HG03442 (cell line): Measurements from ENCODE around the gene SLC39A11.
"Not testable (repeated sequence)": the region's sequence is repeated elsewhere in the genome, so short reads cannot be mapped to it uniquely, and the experiment has no call there.

ENCODE experiments used
- ATAC-seq: cut with Tn5 transposase; IDR thresholded peaks from one replicate; pipeline ENCODE4 v1.9.1; 2021; ENCODE audit warnings: mild to moderate bottlenecking, moderate library complexity; ENCODE audit not compliant: unreplicated experiment

Gene SLC39A11

DNA sequence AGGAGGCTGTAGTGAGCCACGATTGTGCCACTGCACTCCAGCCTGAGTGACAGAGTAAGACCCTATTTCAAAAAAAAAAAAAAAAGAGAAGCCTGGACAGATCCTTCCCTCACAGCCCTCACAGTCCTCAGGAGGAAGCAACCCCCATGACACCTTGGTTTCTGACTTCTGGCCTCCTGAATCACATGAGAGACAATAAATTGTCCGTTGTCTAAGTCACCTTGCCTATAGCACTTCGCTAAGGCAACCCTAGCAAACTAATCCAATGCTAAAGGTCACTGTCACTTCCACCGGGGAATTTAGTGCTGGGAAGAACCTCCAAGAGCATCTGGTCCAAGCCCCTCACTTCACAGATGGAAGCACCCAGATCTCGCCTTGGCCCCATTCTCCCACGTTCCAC is 18.9 kb upstream of the SLC39A11 start:
- no peak for ATAC-seq

DNA sequence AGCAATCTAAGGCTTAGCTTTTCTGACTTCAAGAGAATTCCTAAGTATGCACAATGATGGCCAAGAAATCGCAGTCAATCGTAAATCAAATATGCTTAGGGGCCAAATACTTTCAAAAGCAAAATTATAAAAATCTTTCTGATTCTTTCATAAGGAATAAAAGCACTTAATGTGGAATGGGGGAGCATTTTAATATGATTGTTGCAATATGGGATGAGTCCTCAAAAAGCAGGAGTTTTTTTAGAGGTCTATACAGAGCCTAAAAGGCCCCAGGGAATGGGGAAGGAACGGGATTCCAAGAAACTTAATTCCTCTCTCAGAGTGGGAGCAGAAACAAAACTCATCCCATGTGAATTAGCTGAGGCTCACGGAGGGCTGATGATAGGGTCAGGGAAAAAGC is 14.7 kb upstream of the SLC39A11 start:
- no peak for ATAC-seq

DNA sequence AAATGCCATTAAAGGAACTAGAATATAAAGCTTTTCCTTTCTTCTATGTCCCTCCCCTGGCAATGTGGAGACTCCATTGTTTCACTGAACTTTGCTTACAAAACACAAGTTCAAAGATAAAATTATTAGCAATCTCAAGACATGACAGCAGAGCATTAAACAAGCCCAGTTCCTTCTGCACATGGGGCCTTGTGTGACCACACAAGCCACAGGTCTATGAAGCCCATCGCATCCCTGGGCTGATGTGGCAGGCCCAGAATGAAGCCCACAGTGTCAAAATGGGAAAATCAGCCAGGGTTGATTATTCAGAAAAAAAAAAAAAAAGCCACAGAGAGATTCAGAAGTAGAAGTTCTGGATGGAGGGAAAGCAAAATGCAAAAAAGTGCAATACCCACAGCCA is 12.9 kb upstream of the SLC39A11 start:
- ATAC-seq, result no peak

DNA sequence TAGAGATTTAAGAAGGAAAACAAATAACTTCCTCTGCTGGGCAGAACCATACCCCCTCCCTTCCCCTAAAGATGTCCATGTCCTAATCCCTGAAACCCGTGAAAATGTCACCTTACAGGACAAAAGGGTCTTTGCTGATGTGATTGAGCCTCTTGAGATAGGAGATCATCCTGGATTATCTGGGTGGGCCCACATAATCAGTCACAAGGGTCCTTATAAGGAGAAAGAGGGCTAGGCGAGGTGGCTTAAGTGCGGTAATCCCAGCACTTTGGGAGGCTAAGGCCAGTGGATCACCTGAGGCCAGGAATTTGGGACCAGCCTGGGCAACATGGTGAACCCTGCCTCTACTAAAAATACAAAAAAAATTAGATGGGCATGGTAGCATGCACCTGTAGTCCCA is 12.0 kb upstream of the SLC39A11 start:
- ATAC-seq, result no peak

DNA sequence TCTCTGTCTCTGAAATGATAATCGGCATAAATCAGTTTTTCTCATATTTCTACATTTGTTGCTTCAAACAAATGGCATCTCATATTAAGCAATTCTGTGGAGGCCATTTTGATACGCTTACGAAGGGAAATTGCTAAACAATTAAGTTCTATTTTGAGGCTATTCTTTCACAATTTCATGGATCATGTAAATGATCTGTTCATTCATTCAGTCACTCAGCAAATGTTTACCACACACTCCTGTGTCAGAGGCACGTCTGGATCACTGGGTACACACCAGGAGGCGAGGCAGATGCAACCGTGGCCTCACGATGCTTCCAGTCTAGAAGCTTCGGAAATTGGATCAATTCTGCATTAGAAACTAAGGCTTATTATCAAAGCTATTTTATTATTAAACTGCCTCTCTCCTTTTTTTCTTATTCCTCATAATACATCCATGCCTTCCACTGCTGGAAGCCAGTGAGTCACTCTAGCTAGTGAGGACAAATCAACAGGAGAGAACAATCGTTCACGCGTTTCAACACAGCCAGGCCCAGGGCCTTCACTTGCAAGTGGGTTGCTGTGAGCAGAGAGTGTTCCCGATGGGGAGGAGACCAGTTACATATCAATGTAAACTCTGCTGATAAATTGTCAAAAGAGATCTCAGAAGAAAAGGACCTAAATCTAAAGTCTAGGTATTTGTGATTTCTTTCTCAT is 11.3 kb upstream of the SLC39A11 start:
- no peak for ATAC-seq

DNA sequence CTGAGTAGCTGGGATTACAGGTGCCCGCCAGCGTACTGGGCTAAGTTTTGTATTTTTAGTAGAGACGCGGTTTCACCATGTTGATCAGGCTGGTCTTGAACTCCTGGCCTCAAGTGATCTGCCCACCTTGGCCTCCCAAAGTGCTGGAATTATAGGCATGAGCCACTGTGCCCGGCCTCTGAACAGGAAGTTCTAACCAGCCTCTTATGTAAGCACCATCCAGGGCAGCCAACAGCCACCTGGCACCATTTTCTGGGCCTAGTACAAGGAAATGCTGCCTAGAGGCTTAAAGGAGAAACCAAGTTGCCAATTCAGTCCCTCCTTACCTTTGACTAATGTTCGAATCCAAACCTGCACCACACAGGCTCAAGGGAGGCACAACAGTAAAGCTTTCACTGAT is 8.5 kb upstream of the SLC39A11 start:
- no peak for ATAC-seq

DNA sequence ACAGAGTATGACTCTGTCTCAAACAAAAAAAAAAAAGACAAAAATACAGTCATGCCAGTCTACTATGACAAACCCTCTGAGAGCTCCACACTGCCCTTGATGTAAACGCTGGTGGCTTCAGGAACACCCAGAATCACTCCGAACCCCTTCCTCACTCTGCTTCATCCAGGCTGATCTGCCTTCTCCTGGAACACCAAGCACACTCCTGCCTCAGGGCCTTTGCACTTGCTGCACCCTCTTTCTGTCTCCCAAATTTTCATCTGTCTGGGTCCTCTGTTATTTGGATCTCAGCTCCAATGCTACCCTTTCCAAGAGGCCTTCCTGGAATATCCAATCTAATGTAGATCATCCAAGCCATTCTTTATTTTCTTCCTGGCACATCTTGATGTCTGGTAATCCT is 7.9 kb upstream of the SLC39A11 start:
- ATAC-seq, result no peak

DNA sequence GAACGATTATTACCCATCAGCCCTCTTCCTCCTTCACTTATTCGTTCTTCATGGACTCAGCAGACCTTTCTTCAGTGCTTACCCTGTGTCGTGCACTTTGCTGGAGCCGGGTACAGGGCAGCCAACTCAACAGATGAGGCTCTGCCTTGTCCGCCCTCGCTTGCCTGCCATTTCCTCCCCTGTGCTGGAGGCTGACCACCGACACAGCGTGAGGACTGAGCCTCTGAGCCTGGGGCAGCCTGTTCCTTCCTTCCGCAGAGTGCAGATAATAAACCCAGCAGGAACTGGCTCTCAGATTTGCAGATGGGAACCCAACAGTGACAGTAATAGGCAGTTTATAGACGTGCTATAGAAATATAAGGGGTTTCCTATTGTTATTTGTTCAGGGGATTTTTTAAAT is 7.0 kb upstream of the SLC39A11 start:
- ATAC-seq, result no peak

DNA sequence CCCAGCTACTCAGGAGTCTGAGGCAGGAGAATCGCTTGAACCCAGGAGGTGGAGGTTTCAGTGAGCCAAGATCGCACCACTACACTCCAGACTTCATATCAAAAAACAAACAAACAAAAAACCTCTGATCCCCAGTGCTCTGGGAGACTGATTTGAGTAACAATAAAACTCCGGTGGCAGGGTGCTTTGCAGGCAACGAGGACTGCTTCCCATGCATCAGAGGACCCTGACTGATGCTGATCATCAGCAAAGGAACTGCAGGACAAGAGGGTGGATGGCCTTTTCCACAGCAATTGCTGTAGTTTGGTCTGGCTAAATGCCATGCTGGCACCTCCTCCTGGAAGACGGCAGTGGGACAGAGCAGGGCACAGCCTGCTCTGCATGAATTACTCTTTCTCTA is 6.4 kb upstream of the SLC39A11 start:
- no peak for ATAC-seq

DNA sequence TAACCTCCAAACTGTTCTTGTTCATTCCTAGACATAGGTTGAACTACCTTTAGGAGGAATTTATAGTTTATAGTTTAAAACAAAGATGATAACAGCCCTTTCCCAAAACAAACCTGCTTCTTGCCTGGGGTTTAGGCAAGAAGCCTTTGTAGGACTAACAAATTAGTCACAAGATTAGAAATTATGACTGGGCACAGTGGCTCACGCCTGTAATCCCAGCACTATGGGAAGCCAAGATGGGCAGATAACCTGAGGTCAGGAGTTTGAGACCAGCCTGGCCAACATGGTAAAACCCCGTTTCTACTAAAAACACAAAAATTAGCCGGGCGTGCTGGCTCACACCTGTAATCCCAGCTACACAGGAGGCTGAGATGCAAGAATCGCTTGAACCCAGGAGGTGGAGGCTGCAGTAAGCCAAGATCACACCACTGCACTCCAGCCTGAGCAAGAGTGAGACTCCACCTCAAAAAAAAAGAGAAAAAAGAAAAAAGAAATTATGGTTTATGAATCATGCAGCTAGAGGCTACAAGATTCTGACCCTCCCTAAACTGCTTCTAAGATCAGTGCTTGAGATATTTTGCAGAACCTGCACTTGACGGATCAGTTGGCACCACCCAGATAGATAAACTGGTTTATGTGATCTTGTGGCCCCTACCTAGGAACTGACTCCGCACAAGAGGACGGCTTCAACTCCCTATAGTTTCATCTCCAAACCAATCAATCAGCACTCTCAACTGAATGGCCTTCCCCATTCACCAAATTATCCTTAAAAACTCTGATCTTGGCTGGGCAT is 5.7 kb upstream of the SLC39A11 start:
- not testable (repeated sequence) for ATAC-seq

DNA sequence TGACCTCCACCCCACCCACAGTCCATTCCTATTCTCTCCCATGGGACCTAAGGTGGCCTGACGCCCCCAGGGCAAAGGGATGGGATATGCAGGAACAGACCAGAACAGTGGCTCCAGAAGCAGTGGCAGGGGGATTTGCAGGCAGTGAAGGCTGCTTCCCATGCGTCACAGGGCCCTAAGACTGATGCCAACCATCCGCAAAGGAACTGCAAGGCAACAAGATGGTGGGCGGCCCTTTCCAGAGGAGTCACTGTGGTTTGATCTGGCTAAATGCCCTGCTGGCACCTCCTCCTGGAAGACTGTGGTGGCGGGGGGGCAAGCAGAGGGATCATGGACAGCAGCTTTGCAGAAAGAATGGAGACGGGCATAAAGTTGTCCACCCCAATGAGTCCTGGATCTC is 4.4 kb upstream of the SLC39A11 start:
- no peak for ATAC-seq

DNA sequence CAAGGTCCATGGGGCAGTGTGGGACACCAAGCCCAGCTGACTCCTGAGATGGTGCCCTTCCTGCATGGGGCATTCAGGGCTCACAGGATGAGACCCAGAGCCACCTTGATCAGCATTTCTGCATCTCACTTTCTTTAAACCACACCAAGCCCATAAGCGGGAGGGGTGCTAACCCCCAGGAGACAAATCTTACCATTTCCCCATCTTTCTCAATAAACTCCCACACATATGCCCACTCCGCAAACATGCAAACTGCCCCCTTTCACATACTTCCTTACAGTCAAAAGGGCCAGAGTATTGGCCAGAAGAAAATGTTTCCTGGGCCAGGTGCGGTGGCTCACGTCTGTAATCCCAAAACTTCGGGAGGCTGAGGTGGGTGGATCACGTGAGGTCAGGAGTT is 3.7 kb upstream of the SLC39A11 start:
- no peak for ATAC-seq

DNA sequence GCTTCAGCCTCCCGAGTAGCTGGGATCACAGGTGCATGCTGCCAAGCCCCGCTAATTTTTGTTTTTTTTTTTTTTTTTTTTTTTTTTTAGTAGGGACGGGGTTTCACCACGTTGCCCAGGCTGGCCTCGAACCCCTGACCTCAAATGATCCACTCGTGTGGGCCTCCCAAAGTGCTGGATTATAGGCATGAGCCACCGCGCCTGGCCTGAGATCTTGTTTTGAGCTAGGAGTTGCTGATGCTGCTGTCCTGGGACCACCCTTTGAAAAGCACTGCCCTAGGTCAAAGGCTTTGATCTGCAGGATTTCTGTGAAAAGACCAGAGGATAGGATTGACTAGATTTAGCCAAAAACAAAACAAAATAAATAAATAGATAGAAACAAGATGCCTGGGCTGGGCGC is 798 bp upstream of the SLC39A11 start:
- no peak for ATAC-seq

DNA sequence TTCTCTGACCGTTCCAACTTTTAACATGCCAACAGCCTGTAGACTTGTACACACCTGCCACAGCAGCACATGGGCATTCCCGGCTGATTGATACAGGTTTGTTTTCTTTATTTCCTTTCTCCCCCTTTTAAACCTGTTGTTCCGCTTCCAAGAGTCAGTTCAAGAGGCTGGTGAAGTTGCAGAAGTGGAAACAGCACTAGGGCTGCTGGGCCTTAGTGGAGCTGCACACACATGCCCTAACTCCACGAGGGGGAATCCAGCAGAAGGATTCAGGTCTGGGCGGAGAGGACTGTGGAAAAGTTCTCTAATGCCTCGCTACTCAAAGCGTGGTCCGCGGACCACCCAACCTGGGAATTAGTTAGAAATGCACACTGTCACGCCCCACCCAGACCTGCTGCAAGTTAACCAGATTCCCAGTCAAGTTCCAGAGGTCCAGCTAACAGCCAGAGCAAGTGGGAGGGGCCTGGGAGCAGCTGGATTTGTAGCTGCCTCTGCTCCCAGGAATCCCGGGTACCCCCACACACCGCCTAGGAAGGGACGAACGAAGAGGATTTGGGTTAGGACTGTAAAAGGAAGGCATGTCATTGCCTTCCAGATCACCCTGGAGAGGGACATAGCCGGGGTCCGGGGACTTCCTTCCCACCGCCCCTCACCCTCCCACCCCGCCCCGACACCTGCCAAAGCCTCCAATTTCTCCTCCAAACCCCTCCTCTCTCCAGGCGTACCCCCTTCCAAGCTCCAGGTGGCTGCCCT is 542 bp downstream of the SLC39A11 start:
- peak; percentile 7 for ATAC-seq

DNA sequence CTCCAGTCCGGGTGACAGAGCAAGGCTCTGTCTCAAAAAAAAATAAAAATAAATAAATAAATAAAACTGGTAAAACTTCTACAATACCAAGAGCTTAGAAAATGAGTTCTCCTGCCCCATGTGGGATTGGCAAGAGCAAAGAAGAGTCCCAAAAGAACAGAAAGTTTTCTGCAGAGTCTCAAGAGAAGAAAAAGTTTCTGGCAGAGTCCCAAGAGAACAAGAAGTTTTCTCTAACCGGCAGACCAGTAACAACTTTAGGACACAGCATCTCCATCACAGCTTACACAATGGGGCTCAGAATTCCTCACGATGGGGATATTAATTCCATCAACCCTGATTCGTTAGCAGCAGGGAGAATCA is 1.1 kb downstream of the SLC39A11 start:
- no peak for ATAC-seq

DNA sequence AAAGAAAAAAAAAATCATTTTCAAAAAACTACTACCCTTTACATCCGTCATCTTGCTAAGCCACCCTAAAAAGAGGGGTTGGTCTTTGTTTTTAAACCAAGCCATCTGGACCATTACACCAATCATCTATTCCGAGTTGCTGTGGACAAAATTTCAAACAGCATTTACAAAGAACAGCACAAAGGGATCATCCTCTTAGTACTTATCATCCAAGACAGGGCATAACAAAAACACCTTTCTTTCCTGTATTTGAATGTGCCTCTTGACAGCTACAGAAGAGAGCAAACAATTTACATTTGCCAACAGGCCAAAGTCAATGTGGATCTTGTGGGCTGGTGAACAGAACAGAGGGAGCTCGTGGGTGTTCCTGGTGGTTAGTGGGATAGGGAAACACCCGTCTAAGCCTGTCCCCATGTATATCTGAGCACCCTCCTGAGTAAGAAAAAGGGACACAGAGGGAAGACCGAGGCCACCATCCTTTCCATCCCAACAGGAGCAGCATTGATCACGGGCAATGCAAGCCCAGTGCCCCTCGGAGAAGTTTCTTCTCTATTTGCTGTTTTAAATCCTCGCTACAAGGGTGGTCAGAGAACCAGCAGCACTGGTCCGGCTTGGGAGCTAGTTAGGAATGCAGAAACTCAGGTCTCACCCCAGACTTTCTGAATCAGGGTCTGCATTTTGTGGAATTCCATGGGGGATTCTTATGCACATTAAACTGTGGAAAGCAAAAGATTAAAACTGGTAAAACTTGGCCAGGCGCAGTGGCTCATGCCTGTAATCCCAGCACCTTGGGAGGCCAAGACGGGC is 1.9 kb downstream of the SLC39A11 start:
- no peak for ATAC-seq

DNA sequence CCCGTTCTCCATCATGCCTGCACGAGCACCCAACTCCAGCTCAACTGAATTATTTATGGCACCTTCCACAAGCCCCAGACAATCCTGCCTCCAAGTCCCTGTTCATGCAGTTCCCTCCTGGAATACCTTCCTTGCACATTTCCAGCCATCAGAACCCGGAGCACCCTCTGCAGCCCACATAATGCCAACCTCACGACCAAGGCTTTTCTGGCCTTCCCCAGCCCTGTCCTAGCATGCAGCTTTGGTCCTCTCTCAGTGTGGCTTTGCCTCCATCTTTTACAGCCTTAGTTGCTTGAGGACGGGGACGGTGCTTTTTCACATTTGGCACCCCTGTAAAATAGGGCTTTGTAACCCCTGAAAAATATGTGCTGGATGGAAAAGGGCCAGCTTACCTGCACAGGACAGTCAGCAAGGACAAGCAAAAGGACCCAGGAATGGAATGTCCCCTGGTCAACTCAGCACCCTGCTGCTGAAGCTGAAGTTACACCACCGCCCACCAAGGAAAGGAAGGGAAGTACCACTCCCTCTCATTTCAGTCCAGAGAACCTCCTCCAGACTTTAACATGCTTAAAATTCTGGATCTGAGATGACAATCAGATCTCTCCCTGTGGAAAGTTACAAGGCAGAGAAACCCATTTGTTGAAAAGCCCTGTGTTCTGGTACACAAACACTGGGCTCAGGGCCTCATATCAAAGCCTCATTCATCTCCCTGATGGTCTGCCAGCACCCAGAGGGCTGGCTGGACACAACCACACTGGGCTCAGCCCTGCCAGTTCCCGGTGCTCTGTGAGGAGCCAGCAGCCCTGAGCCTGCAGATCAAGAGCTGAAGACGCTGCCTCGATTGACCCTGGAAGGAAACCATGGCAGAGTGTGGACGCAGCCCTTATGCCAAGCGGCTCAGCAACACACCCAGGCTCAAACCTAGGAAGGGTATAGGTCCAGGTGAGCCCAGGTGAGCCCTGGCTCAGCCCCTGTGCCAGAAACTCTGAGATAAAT is 2.9 kb downstream of the SLC39A11 start:
- no peak for ATAC-seq

DNA sequence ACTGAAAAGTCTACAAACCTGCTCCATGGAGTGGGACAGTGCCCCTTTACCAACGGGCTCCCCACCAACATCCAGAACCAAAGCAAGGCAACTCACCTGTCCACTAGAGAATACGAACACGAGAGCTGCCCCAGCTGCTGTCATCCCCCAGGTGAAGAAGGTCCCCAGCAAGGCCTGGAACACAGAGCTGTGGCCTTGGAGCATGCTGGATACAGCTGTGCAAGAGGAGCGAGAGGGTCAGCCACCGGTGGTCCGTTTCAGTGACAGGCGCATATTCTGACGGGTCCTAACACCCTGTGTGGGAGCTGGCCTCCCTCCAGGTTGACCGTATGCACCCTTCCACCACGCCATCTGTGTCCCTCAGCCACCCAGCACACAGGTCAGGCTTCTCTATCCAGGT is 3.9 kb downstream of the SLC39A11 start:
- ATAC-seq, result no peak

DNA sequence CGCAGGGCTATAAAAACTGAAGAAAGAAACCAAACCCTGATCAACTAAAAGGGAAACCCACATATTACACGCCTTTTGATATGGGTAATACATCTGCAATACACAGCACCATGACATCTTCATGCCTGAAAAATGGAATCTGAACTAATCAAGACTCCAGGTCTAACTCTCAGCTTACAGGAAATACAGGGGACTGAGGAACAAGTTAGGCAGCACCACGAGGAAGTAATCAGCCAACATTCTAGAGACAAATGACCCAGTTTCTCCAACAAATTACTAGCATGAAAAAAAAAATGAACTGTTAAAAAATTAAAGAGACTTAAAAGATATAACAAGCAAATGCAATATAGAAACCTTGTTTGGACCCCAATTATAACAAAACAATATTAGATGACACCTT is 9.1 kb downstream of the SLC39A11 start:
- ATAC-seq, result no peak

DNA sequence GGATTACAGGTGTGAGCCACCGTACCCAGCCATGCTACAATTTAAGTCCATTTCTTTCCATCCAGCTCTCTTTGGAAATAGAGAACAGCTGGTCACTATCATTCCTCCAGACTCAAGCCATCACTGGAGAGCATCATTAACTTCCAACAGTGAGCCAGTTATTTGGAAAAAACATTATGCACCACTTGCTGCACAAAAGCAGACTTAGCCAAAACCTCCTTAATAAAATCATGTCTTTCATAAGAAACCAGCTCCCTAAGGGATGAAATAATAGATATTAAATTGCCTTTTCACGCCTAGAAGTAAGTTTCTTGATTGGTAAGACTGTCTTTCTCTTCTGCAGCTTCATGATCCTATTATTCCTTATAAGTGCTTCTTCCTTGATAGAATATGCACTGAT is 17.9 kb downstream of the SLC39A11 start:
- ATAC-seq, result no peak
